SU-DHL-6 (cell line): ENCODE results near the gene LRFN3.

Experiments
- CTCF ChIP-seq: fragments of 200-600 bp; sonication (generic); IDR thresholded peaks from one replicate; pipeline ENCODE4 v1.5.1; 2017; ENCODE audit warnings: antibody characterized with exemption, mild to moderate bottlenecking, low read length, moderate library complexity; ENCODE audit not compliant: insufficient read depth, poor library complexity, severe bottlenecking
- EZH2phosphoT487 ChIP-seq: fragments of 200-600 bp; sonication (generic), shearing (Covaris generic); conservative IDR thresholded peaks from 2 replicates; pipeline ENCODE4 v1.6.1; 2018; ENCODE audit warnings: mild to moderate bottlenecking, antibody characterized with exemption, low read length, moderate library complexity, mixed read lengths

DNA sequence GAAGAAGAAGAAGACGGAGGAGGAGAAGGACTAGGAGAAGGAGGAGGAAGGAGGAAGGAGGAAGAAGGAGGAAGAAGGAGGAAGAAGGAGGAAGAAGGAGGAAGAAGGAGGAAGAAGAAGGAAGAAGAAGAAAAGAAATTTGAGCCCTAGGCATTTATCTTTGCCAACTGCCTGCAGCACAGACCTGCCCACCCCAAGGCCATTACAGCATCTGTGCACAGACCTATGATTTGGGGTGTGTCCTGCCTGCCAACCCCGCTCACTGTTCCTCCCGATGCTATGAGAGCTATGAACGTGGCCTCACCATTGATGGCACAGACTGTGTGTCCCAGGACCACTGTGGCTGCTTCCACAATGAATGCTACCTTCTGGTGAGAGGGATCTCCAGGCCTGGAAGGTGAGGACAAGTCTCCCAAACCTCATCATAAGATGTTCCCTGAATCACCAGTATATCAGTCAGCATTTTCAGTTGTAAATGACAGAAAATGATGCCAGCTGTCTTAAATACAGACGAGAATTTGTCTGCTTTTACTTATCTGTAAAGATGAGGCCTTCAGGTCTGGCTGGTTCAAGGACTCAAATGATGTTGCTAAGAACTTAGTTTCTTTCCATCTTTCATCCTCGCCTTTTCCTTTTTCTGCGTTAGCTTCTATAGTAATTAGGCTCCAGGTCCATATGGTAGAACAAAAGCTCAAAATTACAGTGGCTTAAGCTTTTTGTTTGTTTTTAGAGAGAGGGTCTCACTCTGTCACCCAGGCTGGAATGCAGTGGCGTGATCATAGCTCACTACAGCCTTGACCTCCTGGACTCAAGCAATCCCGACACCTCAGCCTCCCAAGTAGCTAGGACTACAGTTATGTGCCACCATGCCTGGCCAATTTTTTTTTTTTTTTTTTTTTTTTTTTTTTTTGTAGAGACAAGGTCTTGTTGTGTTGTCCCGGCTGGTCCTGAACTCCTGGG, 54.9 kb downstream of the LRFN3 start:
- TF ChIP-seq CTCF (no peak), EZH2phosphoT487 (no peak)
